K562 (cell line): ENCODE results near the gene CACTIN. TPM values are rescaled to one million over a fixed set of nuclear protein-coding genes. Genes with fewer than 3 reads are reported as not detected.
A peak's percentile ranks its signal among the peaks of the same experiment; 100 is the strongest.

Experiments used
- ATAC-seq: fragments of 200-7000 bp; cut with Tn5 transposase; 3 replicates; pipeline ENCODE4 v1.9.1; 2020; ENCODE audit warnings: moderate library complexity
- BruUV-seq: library from RNA; stranded (reverse); fragments of 400-500 nt; replicated peaks from 2 replicates; lab custom pipeline; 2021; lab: Mats Ljungman, UMichigan
- CTCF ChIA-PET: fragments of 300-600 bp; formaldehyde crosslinking; extraction: SDS; loops from one replicate; lab custom pipeline; 2021; ENCODE audit warnings: low intra/inter-chr PET ratio; lab: Yijun Ruan, JAX
- POLR2A ChIA-PET: fragments of 300-600, 350-650 bp; sonication (Branson Sonifier 250); formaldehyde crosslinking; extraction: SDS; loops from one replicate; lab custom pipeline; 2021; ENCODE audit warnings: antibody characterized with exemption, inconsistent platforms; lab: Yijun Ruan, JAX
- DNase-seq, 4 experiments: peaks; one replicate each; pipeline versions ENCODE4 v3.0.0 to v3.0.0-alpha.2; 2011 to 2018; ENCODE audit warnings: low spot score in 3 of 4, mixed read lengths in 3 of 4; ENCODE audit errors: extremely low read depth in 1 of 4
- FAIRE-seq: peaks from 2 replicates; lab custom pipeline; 2011; peaks lifted over from hg19 to GRCh38; lab: Jason Lieb, UNC
- H2AFZ ChIP-seq: 2 replicates; pipeline ENCODE4 v1.6.0; 2011; ENCODE audit warnings: low read depth, low read length, control low read depth, inconsistent platforms
- H3K27ac ChIP-seq: fragments of 200-600 bp; 3 replicates; pipeline ENCODE4 v1.8.0; 2011; ENCODE audit warnings: low read depth, mild to moderate bottlenecking, control low read depth, inconsistent platforms, low read length, moderate library complexity, mixed read lengths; ENCODE audit errors: extremely low read depth
- H3K27me3 ChIP-seq, 2 experiments: fragments of 300-600 bp in 1 of 2; 2 replicates in 1 of 2; 3 replicates in 1 of 2; pipeline versions ENCODE4 v1.6.0 to v1.8.0; 2011; ENCODE audit warnings: inconsistent platforms in 2 of 2, low read length in 2 of 2, mild to moderate bottlenecking in 1 of 2, mixed read lengths in 1 of 2, moderate library complexity in 1 of 2; ENCODE audit not compliant: control insufficient read depth in 2 of 2, insufficient read depth in 2 of 2
- H3K36me3 ChIP-seq: fragments of 300-600 bp; 3 replicates; pipeline ENCODE4 v1.8.0; 2011; ENCODE audit warnings: mild to moderate bottlenecking, low read length, inconsistent platforms; ENCODE audit not compliant: control insufficient read depth, insufficient read depth
- H3K4me1 ChIP-seq, 2 experiments: fragments of 200-600 bp in 1 of 2; replicated peaks in 1 of 2; 2 replicates in 1 of 2; 3 replicates in 1 of 2; pipeline versions ENCODE4 v1.5.1 to v1.8.0; 2011; ENCODE audit warnings: inconsistent platforms in 2 of 2, low read length in 2 of 2, mild to moderate bottlenecking in 1 of 2, mixed read lengths in 1 of 2, moderate library complexity in 1 of 2; ENCODE audit not compliant: control insufficient read depth in 2 of 2, insufficient read depth in 2 of 2
- H3K4me2 ChIP-seq: 2 replicates; pipeline ENCODE4 v1.6.1; 2011; ENCODE audit warnings: low read length, control low read depth, inconsistent platforms, mixed read lengths; ENCODE audit not compliant: insufficient read depth
- H3K4me3 ChIP-seq: fragments of 200-600 bp; sonication (generic), shearing (Covaris generic); 2 replicates; pipeline ENCODE4 v1.5.1; 2016; ENCODE audit warnings: control low read depth, inconsistent platforms
- H3K79me2 ChIP-seq: fragments of 200-600 bp; 3 replicates; pipeline ENCODE4 v1.8.0; 2011; ENCODE audit warnings: low read length, inconsistent platforms; ENCODE audit not compliant: control insufficient read depth, insufficient read depth
- H3K9ac ChIP-seq, 2 experiments: 2 replicates each; pipeline versions ENCODE4 v1.6.0 to v1.6.1; 2011; ENCODE audit warnings: low read depth in 2 of 2, low read length in 2 of 2, control low read depth in 1 of 2, inconsistent platforms in 1 of 2, mild to moderate bottlenecking in 1 of 2, mixed read lengths in 1 of 2; ENCODE audit not compliant: insufficient read depth in 1 of 2
- H3K9me1 ChIP-seq: one replicate; pipeline ENCODE4 v1.6.0; 2011; ENCODE audit warnings: inconsistent platforms, mild to moderate bottlenecking, low read length, moderate library complexity; ENCODE audit not compliant: control insufficient read depth, insufficient read depth
- H3K9me3 ChIP-seq: replicated peaks from 2 replicates; pipeline ENCODE4 v1.5.1; 2011; ENCODE audit warnings: low read depth, low read length, inconsistent platforms; ENCODE audit not compliant: control insufficient read depth, insufficient read depth
- H4K20me1 ChIP-seq: replicated peaks from 2 replicates; pipeline ENCODE4 v1.6.1; 2011; ENCODE audit warnings: low read length, inconsistent platforms, mixed read lengths; ENCODE audit not compliant: control insufficient read depth, insufficient read depth
- BCOR ChIP-seq: fragments of 450-650 bp; IDR thresholded peaks from 2 replicates; pipeline ENCODE4 v1.6.1; 2016
- CHD1 ChIP-seq: fragments of 200-600 bp; sonication (generic); IDR thresholded peaks from one replicate; pipeline ENCODE4 v1.6.1; 2012; ENCODE audit warnings: mild to moderate bottlenecking, moderate library complexity, low read length, inconsistent platforms
- CREB3 ChIP-seq: fragments of 450-650 bp; conservative IDR thresholded peaks from 2 replicates; pipeline ENCODE4 v1.6.1; 2016; ENCODE audit warnings: missing genetic modification characterization, low read depth, mild to moderate bottlenecking, missing compliant biosample characterization, moderate library complexity
- CTBP1 ChIP-seq: fragments of 450-650 bp; IDR thresholded peaks from 2 replicates; pipeline ENCODE4 v1.6.1; 2016; ENCODE audit warnings: borderline replicate concordance
- MAFF ChIP-seq: IDR thresholded peaks from 2 replicates; pipeline ENCODE4 v1.6.1; 2012; ENCODE audit warnings: low read length, improper control_type of control experiment
- NEUROD1 ChIP-seq: fragments of 150-350 bp; IDR thresholded peaks from 2 replicates; pipeline ENCODE4 v1.6.1; 2014; ENCODE audit warnings: borderline replicate concordance, low read length, low read depth; ENCODE audit not compliant: partially characterized antibody
- NFE2L1 ChIP-seq: fragments of 450-650 bp; IDR thresholded peaks from 2 replicates; pipeline ENCODE4 v1.6.1; 2016; ENCODE audit warnings: missing genetic modification characterization, low read depth, mild to moderate bottlenecking, missing compliant biosample characterization, moderate library complexity, borderline replicate concordance
- NFRKB ChIP-seq: fragments of 450-650 bp; IDR thresholded peaks from 2 replicates; pipeline ENCODE4 v1.6.1; 2016; ENCODE audit warnings: low read depth
- NR1H2 ChIP-seq: sonication (generic); formaldehyde crosslinking; IDR thresholded peaks from 2 replicates; pipeline ENCODE4 v1.4.0; 2020; ENCODE audit warnings: mild to moderate bottlenecking, missing genetic modification reagents
- NRF1 ChIP-seq, 2 experiments: fragments of 450-650 bp; IDR thresholded peaks in 1 of 2; conservative IDR thresholded peaks in 1 of 2; 2 replicates each; pipeline ENCODE4 v1.6.1; 2014; ENCODE audit warnings: mild to moderate bottlenecking in 2 of 2
- ZNF316 ChIP-seq: fragments of 450-650 bp; IDR thresholded peaks from 2 replicates; pipeline ENCODE4 v1.6.1; 2016
- ZNF445 ChIP-seq: fragments of 250-450 bp; sonication (Bioruptor Pico); IDR thresholded peaks from 2 replicates; pipeline ENCODE4 v1.4.0; 2020; ENCODE audit warnings: low read depth, mild to moderate bottlenecking, moderate library complexity
- WGBS: fragments of 100-300 bp; shearing (Covaris generic); methylation state at CpG from one replicate; pipeline ENCODE4 v1.1.6; 2016; ENCODE audit warnings: low coverage, mixed read lengths; ENCODE audit not compliant: insufficient coverage; ENCODE audit errors: missing lambda C conversion rate; 5-methylcytosine and 5-hydroxymethylcytosine counted together
- in situ Hi-C: fragments of 300-500 bp; cut with MboI; formaldehyde crosslinking; loops from 4 replicates; pipeline ENCODE4 v1.15.0; 2018; ENCODE audit warnings: inconsistent platforms, mixed read lengths
- intact Hi-C: fragments of 100-400 bp; cut with micrococcal nuclease; formaldehyde crosslinking; loops from 2 replicates; pipeline ENCODE4 v1.14.2; 2022
- polyA plus RNA-seq, 8 experiments: library from polyadenylated mRNA; depleted of rRNA in 4 of 8; stranded (reverse) in 5 of 8; unstranded in 3 of 8; fragments of >200 nt; fragmentation: Nextera tagmentation in 2 of 8; fragmentation: Illumina TruSeq in 1 of 8; extraction: Ambion mirVana in 2 of 8; extraction: Trizol in 1 of 8; gene quantifications; 2 replicates each; pipeline versions ENCODE4 v1.2.1 to v1.2.3, GENCODE V29; 2011 to 2014; ENCODE audit warnings: inconsistent platforms in 1 of 8, missing spikeins in 1 of 8
- total RNA-seq, 7 experiments: library from RNA; depleted of rRNA in 6 of 7; stranded (reverse); fragments of >200 nt in 6 of 7; fragmentation: Illumina TruSeq in 2 of 7; extraction: Trizol in 2 of 7; gene quantifications; 2 replicates each; pipeline versions ENCODE4 v1.2.1 to v1.2.3, GENCODE V29; 2011 to 2021; ENCODE audit warnings: low replicate concordance in 1 of 7
- TF ChIP-seq, protein P1 (sequence below): fragments of 450-650 bp; IDR thresholded peaks from 2 replicates; pipeline ENCODE4 v1.6.1; 2018; ENCODE audit not compliant: partially characterized antibody
- TF ChIP-seq, protein P2 (sequence below), 2 experiments: fragments of 450-650 bp in 1 of 2; sonication (generic) in 1 of 2; formaldehyde crosslinking in 1 of 2; IDR thresholded peaks in 1 of 2; conservative IDR thresholded peaks in 1 of 2; 2 replicates each; pipeline versions ENCODE4 v1.6.1 to v1.8.1; 2016 to 2023; ENCODE audit warnings: mild to moderate bottlenecking in 2 of 2, moderate library complexity in 2 of 2, inconsistent platforms in 1 of 2, missing genetic modification reagents in 1 of 2

Gene CACTIN
- total and polyA plus RNA-seq, 9 of the 15 experiments (the other 6 are each of a cell fraction or from before 2014, with no cell fraction given) = 0.15 to 49.2 (median 15.0) TPM

DNA sequence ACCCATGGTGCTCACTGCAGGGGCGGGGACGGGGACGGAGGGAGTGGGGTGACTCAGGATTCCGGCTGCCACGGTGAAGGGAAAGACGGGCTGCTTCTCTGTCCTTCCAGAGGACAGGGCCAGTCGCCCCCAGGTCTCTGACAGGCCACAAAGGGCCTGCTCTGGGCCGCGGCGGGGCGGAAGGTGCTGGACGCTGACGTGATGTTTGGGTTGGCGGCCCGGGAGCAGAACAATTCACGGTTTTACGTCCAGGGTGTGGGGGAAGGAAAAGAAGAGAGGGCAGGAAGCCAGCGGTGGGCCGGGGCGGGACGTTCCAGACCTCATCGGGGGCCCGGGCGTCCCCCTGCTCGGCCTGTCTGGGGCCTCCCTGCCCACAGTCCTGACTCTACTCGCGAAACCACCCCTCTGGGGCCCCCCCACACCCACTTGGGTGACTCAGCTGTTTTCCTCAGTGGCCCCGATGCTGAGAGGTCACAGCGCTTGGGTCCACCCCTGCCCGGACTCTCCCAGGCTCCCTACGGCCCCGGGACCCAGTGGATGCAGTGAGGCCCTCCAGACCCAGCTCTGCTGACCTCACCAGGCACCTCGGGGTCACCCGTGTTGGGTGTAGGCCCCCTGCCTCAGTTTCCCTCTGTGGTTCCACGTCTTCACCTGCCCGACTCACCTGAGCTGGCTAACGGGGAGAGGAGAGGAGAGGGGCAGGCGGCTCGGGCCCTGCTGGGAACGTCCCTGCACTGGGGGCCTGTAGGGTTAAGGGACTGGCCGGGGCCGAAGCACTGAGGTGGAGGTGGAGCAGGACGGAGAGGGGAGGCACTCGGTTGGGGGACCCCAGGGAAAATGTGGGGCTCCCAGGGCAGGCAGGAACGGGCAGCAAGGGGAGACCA is 44.4 kb upstream of the CACTIN start:
- in situ Hi-C loops (no loop called here), intact Hi-C loops (no loop called here)
- H3K9me1 ChIP-seq = no peaks in the 10 kb centered on the region
- H3K79me2 ChIP-seq = peaks cover 52% of the 10 kb centered on the region
- FAIRE-seq = peak; percentile 85
- ChIA-PET CTCF (interaction anchor here (0.6 to 1.6 kb wide), 3 partner anchors 19 to 179 kb away, joined by 3 to 4 read pairs (median 3); no protein-coding TSS in a partner anchor), POLR2A (interaction anchor here (0.5 to 4.1 kb wide), 18 partner anchors 10 to 307 kb away, joined by 3 to 16 read pairs (median 3); partner anchors contain the start of genes MFSD12 and MRPL54)
- peak overlapping the region; percentile 56 for H2AFZ ChIP-seq
- peaks cover 15% of the 10 kb centered on the region; the same call in 2 of the 3 replicates for H3K36me3 ChIP-seq
- ATAC-seq = peak; percentile 74
- H3K9ac ChIP-seq = peak overlapping the region; percentile 85 to 90
- peak overlapping the region; percentile 82 for H3K4me2 ChIP-seq
- peak overlapping the region; percentile 96 for H3K27ac ChIP-seq
- H3K9me3 ChIP-seq = no peaks in the 10 kb centered on the region
- H3K4me1 ChIP-seq = peaks cover 34 to 83% of the 10 kb centered on the region in 2 experiments
- 0 out of 2 replicates have a peak, but pooled peaks cover 4% of the 10 kb centered on the region for H4K20me1 ChIP-seq
- no TSS peak for BruUV-seq
- no peaks in the 10 kb centered on the region for H3K27me3 ChIP-seq
- 10% methylated on average over 28 of the region's 45 CpGs for WGBS
- H3K4me3 ChIP-seq = peak overlapping the region; percentile 13
- peak; percentile 83 to 89 (median 86) for DNase-seq
- TF ChIP-seq, protein P1, sequence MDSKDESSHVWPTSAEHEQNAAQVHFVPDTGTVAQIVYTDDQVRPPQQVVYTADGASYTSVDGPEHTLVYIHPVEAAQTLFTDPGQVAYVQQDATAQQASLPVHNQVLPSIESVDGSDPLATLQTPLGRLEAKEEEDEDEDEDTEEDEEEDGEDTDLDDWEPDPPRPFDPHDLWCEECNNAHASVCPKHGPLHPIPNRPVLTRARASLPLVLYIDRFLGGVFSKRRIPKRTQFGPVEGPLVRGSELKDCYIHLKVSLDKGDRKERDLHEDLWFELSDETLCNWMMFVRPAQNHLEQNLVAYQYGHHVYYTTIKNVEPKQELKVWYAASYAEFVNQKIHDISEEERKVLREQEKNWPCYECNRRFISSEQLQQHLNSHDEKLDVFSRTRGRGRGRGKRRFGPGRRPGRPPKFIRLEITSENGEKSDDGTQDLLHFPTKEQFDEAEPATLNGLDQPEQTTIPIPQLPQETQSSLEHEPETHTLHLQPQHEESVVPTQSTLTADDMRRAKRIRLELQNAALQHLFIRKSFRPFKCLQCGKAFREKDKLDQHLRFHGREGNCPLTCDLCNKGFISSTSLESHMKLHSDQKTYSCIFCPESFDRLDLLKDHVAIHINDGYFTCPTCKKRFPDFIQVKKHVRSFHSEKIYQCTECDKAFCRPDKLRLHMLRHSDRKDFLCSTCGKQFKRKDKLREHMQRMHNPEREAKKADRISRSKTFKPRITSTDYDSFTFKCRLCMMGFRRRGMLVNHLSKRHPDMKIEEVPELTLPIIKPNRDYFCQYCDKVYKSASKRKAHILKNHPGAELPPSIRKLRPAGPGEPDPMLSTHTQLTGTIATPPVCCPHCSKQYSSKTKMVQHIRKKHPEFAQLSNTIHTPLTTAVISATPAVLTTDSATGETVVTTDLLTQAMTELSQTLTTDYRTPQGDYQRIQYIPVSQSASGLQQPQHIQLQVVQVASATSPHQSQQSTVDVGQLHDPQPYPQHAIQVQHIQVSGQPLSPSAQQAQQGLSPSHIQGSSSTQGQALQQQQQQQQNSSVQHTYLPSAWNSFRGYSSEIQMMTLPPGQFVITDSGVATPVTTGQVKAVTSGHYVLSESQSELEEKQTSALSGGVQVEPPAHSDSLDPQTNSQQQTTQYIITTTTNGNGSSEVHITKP = peak; percentile 39
- TF ChIP-seq NR1H2 (CRISPR knock-in tag) (peak; percentile 16; the same call in 1 of the 2 replicates), CTBP1 (peak; percentile 9; the same call in 1 of the 2 replicates), BCOR (peak; percentile 80), NRF1 (conservative IDR thresholded peaks at IDR 0.05 in 1 of 2, IDR thresholded peaks at IDR 0.05 in 1 of 2) (peak in 1 of 2 experiments; percentile 24; a peak in 1 of 4 replicates), MAFF (peak; percentile 77), CREB3 (peak; percentile 62), NEUROD1 (peak; percentile 40), NFE2L1 (tag) (peak; percentile 89), ZNF445 (CRISPR knock-in tag) (0 out of 2 replicates have a peak, but pooled peaks have one; percentile 38), NFRKB (peak; percentile 71; the same call in 1 of the 2 replicates), ZNF316 (peak; percentile 96), CHD1 (peak; percentile 85)
- TF ChIP-seq, protein P2, sequence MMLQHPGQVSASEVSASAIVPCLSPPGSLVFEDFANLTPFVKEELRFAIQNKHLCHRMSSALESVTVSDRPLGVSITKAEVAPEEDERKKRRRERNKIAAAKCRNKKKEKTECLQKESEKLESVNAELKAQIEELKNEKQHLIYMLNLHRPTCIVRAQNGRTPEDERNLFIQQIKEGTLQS (IDR thresholded peaks at IDR 0.05) = peak; percentile 60; the same call in 1 of the 2 replicates
- TF ChIP-seq, protein P2 (CRISPR knock-in tag; conservative IDR thresholded peaks at IDR 0.05) = no peak
